Activated CD4-positive, alpha-beta T cell treated with anti-CD3 and anti-CD28 coated beads, Interleukin-2, amount 50 U/mL, for 1 hour (primary cell): ENCODE measurements around the gene ME1.
"Not testable (repeated sequence)": the region's sequence is repeated elsewhere in the genome, so short reads cannot be mapped to it uniquely, and the experiment has no call there.

ENCODE experiments used
- DNase-seq: peaks from one replicate; pipeline ENCODE4 v3.0.0-alpha.2; 2020

Gene ME1

DNA sequence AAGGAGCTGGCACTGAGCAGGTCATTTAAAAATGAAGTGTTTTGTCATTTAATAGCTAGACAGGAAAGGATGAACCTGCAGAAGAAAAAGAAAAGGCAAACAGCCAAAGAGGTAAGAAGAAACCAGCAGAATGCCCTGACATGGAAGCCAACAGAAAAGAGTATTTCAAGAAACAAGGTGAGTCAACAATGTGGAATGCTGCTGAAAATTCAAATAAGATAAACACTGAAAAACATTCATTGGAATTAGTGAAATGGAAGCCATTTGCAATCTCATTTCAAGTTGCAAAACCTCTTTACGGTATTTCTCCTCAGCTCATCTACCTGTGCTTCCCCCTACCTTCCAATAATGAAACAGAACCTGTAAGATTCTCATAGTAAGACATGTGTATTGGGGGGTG, 178.1 kb downstream of the ME1 start:
- no peak for DNase-seq

- no peak for DNase-seq
These were observed 180.6 kb downstream of the ME1 start for GRCh38 chr6:83250235-83250634.

DNA sequence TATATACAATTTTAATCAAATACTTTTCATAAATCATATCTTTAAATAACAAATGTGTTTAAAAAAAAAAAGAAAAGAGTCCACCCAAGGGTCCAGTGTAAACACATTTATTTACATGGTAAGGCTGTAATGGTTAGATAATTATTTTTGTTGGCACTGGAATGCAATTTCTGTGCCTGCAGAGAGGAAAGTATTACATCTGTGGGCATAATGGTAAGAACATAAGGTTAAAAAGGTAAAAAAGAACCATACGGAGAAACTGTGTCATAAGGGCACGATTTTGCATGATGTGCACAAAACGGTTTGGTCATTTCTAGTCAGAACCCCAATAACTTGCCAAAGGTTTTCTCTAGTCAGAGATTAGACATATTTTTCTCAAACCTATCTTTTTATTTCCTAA, 183.4 kb downstream of the ME1 start:
- no peak for DNase-seq

DNA sequence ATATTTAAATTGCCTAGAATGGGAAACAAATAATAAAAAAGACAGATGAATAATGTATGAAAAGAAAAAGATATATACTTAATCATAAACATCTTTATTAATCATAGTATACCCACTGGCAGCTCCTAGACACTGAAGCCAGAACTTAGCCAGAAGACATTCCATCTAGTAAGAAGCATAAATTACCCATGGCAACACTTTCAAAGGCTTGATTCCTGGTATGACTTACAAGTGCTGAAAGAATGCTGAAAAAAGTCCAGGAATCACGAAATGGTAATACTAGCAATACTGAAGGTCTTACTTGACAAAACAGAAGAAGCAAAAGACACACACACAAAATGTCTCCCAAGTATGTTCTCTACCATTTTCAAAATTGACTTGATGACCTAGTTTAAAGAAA, 199.7 kb downstream of the ME1 start:
- no peak for DNase-seq

DNA sequence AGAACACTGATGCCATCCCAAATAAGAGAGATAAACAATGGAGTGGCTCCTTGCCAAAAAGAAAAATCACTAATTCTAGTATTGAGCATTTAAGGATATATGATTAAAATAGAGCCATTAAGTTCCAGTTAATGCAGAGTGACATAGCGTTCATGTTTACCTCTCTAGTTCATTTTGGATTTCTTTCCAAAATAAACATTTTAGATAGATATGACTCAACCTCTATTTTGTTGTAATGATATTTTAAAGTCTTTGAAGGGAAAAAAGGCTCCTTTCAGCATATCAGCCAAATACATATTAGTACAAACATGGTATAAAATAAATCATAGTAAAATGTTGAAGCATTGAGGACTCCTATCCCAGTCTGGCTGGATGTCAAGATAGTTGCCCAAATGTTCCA, 204.3 kb downstream of the ME1 start:
- DNase-seq, result no peak

DNA sequence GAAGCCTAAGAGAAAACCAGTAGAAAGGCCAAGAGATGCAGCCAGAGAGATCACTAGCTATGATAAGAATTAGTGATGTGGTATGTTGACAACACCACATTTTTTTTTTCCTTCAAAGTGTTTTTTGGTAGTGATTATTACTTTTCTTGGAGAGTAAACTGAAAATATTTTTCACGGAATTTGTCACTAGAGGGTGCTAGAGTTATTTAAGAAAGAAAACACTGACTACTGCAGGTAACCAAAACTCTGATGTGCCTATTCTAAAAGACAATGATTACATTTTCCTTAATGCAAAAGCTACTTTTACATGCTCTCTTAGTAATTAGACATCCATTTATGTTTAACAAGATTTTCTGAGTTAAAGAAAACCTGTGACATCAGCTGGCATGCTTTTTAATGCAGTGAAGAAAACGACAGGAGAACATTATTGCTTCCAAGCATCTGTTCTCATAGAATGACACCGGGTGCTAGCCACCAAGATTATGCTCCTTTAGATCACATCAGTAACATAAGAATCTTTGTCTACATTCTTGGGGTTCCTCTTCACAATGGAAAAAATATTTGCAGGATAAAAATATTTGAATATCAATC, 208.9 kb downstream of the ME1 start:
- DNase-seq, result no peak

- DNase-seq, result no peak
These were observed 209.6 kb downstream of the ME1 start for GRCh38 chr6:83221276-83221675.

DNA sequence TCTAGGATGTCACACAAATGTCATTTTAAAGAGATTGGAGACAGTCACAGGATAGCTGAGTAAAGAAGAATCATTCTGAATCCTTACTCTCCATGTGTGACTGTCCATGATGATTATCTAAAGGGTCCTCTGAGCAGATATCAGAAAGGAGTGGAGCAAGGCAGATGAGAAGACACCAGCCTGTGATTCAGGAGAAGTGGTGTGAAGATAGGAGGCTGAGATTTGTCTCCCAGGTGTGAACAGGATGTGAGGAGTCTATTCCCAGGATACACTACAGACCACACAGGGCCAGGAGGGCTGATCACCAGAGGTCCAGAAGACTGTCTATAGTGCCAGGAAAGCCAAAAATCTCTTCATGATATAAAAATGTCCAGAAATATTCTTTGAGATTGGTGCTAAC, 210.7 kb downstream of the ME1 start:
- DNase-seq, result no peak

- DNase-seq, result no peak
These were observed 212.2 kb downstream of the ME1 start for GRCh38 chr6:83218646-83219045.

DNA sequence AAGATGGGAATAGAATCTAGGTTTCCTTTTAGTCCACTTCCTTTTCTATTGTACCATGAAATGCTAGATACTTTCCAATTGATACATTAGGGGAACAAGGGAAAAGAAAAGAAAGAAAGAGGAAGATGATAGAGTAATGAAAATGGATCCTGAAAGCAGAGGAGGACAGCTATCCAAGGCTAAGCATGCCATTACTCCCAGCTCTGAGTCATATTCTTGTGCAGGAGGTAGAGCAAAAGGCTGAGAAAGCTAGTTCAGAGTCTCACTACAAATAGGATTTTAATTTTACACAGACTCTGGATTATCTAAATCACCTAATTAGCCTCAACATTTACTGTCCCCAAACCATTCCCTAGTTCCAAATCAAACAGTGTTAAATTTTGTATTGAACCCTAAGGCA, 214.0 kb downstream of the ME1 start:
- DNase-seq, result no peak

- DNase-seq, result peak; percentile 44
These were observed 215.5 kb downstream of the ME1 start for GRCh38 chr6:83215131-83216047.

- DNase-seq, result no peak
These were observed 228.8 kb downstream of the ME1 start for GRCh38 chr6:83202031-83202430.

DNA sequence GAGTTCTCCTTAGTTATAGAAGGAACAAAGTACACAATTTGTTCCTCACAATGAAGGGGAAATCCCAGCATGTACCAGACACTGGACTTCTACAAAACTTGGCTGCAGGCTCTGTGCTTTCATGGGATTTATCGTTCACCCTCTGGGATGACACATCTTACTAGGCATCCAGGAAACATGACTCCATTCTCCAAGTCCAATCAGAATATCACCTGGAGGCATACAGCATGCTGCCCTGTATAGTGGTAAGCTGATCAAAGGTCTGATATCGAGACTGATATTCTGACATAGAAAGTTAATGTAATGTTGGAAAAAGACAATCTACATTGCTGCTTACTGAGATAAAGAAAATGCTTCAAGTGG, 231.0 kb downstream of the ME1 start:
- DNase-seq, result no peak

DNA sequence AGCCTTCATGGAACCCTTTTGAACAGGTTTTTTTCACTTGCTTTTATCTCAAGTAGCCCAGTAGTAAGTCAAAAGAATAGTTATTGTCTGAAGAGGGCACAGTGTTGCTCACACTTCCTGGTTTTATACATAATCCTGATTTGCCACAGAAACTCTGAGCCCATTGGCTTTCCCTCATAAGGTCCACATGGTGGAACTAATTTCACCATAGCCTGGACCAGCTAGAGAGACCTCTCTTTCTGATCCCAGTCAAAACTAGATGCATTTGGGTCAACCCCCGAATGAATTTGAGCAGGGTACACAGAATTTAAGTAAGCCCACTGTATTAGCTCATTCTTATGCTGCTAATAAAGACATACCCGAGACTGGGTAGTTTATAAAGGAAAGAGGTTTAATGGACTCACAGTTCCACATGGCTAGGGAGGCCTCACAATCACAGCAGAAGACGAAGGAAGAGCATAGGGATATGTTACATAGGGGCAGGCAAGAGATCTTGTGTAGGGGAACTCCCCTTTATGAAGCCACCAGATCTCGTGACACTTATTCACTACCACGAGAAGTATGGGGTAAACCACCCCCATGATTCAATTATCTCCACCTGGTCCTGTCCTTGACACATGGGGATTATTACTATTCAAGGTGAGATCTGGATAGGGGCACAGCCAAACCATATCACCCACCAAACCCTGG, 231.5 kb downstream of the ME1 start:
- no peak for DNase-seq

DNA sequence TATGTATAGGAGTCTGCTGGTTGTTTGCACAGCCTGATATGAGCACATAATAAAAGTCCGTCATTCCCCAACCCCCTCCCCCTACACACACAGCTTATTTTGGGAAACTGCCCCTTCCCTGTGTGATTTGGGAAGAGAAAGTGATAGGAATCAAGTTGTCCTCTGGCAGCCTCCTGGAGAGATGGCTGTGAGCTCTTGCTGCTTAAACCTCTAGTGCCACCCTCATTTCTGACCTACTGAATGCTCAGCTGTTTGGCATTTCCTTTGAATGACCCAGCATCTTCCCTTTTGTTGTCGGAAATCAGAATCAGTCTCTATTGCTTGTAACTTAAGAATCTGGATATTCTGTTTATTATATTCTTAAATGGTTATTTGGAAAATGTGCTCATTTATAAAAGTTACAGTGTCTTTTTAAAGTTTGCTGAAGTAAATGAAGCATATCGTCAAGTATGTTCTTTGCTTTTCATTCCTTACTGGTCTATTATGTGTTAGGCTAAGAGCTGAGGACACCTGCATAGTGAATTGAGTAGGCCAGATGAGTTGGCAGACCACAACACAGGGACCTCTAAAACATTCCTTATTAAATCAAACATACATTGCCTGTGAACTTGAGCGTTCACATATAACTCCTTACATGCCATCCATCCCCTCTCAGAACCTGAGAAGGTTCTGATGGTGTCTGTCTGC, 232.2 kb downstream of the ME1 start:
- DNase-seq, result no peak

GRCh38 chr6:83193747-83194566, 236.9 kb downstream of the ME1 start:
- DNase-seq, result peak; percentile 2

DNA sequence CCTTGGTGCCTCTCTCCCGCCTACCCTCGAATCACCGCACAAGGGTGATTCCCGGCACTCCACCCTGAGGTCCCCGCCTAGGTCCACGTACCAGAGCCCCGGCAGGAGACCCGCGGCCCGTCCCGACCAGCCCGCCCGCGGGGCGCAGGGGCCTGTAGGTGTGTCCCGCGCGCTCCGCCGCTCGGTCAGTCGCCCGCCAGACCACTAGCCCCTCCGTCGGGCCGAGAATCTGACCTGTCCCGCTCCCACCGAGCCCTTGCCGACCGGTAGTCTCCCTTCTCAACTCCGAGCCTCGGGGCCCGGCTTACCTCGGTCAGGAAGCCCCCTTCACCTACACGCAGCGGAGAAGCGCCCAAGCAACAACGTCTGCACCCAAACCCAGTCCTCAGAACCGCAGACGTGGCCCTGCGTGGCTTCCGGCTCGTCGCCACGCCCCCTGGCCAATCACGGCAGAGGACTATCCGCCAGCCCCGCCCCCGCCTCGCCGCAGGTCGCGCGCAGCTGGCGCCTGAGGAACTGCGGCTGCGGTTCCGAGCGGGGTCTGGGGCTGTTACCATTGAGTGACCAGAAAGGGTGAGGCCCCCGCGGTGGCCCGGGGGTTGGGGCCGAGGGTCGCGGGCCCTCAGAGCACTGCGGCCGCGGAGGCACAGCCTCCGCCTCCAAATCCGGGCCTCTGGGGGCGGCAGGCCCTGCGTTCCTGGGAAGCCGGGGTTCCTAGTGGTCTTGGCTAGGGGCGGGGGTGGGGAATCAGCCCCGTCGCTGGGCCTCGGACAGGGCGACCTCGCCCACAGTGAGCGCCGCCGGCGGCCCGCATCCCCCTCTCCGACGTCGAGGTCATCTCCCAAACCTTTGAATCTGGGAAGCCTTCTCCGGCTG, 237.7 kb downstream of the ME1 start, which contains the start of the genes PGM3 and RWDD2A:
Gene PGM3 (minus strand): TSS at position 395 of the 876 bp plus-strand sequence. CDS start 2,253 bp downstream, outside the sequence.
Gene RWDD2A (plus strand): TSS at position 487 of the 876 bp plus-strand sequence. CDS start 1,095 bp downstream, outside the sequence.
- DNase-seq, result peak; percentile 88

- DNase-seq, result no peak
These were observed 238.4 kb downstream of the ME1 start for GRCh38 chr6:83192456-83192855.

DNA sequence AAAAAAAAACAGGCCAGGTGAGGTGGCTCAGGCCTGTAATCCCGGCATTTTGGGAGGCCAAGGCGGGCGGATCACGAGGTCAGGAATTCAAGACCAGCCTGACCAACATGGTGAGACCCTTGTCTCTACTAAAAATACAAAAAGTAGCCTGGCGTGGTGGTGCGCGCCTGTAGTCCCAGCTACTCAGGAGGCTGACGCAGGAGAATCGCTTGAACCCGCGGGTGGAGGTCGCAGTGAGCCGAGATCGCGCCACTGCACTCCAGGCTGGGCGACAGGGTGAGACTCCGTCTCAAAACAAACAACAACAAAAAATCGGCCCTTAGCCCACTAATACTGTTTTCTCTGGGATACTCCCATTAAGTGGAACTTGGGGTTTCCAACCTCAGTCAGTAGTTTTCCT, 238.9 kb downstream of the ME1 start:
- DNase-seq, result not testable (repeated sequence)

DNA sequence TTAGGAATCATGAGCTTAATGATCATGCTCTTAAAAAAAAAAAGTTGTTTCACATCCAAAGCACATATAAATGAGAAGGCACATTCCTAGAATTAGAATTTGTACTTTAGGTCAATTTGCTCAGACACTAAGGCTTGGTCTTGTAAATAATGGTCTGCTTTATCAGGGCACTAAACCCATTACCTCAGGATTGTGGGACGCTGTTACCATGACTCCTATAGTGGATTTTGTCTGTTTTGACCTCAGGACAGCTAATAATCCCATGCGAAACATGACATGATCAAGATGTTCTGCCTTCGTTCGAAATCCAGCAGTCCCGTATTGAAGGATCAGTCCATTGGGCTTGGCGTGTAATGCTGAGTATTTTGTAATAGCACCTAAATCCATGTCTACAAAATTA, 240.2 kb downstream of the ME1 start:
- DNase-seq, result no peak

GRCh38 chr6:83188501-83188900, 242.3 kb downstream of the ME1 start:
- no peak for DNase-seq
